Activated naive CD8-positive, alpha-beta T cell treated with anti-CD3 and anti-CD28 coated beads, Interleukin-2, amount 50 U/mL, for 16 hours (primary cell): Measurements from ENCODE around the gene RGS11.

ENCODE experiments used
- DNase-seq: peaks from one replicate; pipeline ENCODE4 v3.0.0-alpha.2; 2020; ENCODE audit warnings: low read depth, low spot score

Gene RGS11

DNA sequence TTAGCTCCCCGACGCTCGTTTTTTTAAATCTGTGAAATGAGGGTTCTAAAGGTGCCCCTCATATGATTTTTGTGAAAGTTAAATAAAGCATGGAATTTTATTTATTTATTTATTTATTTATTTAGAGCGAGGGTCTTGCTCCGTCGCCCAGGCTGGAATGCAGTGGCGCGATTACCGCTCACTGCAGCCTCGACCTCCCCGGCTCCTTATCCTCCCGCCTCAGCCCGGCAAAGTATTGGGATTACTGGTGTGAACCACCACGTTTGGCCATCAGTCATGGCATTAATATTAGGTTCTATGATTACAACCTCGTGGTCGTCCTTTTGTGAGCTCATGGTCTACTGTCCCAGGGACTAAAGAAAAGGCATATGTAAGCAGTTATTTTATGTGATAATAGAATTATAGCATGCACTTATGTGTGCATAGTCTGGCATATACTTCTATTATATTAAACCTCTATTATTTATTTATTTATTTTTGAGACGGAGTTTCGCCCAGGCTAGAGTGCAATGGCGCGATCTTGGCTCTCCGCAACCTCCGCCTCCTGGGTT, 45.9 kb downstream of the RGS11 start:
- DNase-seq, result no peak

DNA sequence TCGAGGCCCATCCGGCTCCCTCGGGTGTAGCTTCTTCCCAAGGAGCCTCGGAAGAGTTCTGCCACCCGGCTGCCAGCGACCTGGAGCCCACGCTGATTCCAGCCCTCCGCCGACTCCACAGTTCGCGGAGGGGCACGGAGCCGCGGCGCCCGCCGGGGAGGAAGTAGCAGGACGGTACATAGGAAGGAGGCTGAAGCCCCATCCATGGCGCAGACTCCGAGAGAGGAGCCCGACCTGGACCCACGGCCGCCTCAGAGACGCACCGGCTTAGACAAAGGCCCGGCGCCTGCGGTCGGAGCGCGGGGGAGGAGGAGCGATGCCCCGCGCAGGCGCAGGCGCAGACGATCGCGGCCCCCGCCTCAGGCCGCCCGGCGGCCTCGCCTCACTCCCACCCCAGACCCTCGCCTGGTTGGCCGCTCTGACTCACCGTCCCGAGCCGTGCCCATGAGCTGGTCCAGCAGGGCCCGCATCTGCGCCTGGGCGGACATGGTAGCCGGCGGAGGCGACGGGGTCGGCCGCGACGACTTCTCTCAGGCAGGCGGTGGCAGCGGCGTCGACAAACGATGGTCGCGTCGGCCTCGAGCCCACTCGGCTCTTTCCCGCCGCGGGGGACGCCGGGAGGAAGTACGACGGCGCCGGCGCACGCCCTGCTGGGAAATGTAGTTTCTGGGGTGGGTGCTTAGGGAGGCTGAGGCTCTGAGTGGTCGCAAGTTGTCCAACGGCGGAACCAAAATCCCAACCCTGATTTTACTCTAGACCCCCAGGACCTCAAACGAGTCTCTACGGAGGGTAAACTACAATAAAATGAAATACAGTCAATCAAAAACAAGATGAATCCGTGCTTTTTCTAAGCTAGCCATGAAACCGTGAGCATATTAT, 46.7 kb downstream of the RGS11 start, which contains the start of gene LUC7L:
Gene LUC7L (minus strand): TSS at position 598 of the 879 bp plus-strand sequence. CDS start 110 bp downstream, at position 488.
- peak; percentile 71 for DNase-seq

DNA sequence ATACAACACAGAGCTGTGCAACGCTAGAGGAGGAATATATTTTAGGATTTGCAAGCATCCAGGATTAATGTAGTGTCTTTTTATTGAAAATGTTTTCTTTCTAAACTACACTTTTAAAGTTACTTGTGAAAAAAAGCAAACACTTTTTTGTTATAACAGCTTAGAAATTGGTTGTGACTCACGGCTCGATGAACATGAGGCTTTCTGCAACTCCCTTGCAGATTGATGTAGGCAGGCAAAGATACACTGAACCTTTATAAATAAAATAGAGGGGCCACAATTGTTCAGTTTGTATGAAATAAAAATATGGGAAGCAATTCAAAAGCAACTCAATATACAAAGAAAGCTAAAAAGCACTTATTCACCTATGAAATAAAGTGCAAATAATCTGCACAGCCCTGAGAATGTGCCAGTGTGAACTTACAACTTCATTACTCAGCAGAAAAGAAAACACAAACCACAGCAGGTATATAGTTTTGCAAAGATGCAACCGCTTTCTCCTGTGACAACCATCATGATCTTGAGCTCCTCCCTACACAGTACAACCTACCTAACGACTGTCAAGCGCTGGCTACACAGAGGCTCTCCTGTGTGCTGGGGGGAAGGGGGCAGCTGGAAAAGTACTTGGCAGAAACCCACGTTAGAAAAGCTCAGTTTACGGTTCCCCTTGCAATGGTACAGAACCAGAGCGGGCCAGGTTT, 47.4 kb downstream of the RGS11 start:
- no peak for DNase-seq

DNA sequence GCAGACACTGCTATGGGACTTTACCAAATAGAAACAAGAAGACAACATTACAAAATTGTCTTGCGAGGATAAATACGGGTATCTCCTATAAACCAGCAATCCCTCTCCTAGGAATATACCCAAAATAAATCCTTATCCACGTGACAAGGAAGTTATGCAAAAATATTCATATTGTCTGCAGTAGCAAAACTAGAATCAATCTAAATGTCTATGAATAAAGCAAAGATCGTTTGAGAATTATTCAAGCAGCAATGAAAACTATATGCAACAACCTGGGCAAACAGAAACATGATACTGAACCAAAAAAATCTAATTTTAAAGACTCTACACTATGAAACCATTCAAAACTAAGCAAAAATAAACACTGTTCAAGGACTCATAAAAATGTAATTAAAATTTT, 55.7 kb downstream of the RGS11 start:
- no peak for DNase-seq
